Activated naive CD4-positive, alpha-beta T cell treated with anti-CD3 and anti-CD28 coated beads for 36 hours (primary cell): ENCODE data around the gene CCDC6. TPM values are rescaled to one million over a fixed set of nuclear protein-coding genes. Genes with fewer than 3 reads are reported as not detected.

ENCODE experiments used
- CTCF ChIA-PET: fragments of 350-600 bp; sonication (Branson Sonifier 250); formaldehyde crosslinking; loops from one replicate; lab custom pipeline; 2021; ENCODE audit warnings: antibody characterized with exemption; lab: Charles Lee
- DNase-seq: peaks from one replicate; pipeline ENCODE4 v3.0.0-alpha.2; 2020
- H3K27ac Mint-ChIP-seq: one replicate; pipeline ENCODE4 v1.8.0; 2021; ENCODE audit warnings: mild to moderate bottlenecking, mixed read lengths
- H3K27me3 Mint-ChIP-seq: one replicate; pipeline ENCODE4 v1.8.0; 2021; ENCODE audit warnings: low read depth, mixed read lengths
- H3K36me3 Mint-ChIP-seq: one replicate; pipeline ENCODE4 v1.8.0; 2021; ENCODE audit warnings: low read depth, mixed read lengths
- H3K4me1 Mint-ChIP-seq: one replicate; pipeline ENCODE4 v1.8.0; 2021; ENCODE audit warnings: low read depth, mixed read lengths
- H3K4me3 Mint-ChIP-seq: one replicate; pipeline ENCODE4 v1.8.0; 2021; ENCODE audit warnings: mild to moderate bottlenecking, moderate library complexity, mixed read lengths
- H3K9me3 Mint-ChIP-seq: one replicate; pipeline ENCODE4 v1.8.0; 2021; ENCODE audit warnings: mixed read lengths
- intact Hi-C: fragments of 100-400 bp; cut with micrococcal nuclease; formaldehyde crosslinking; loops from one replicate; pipeline ENCODE4 v1.15.1; 2023
- total RNA-seq, 2 experiments: library from RNA; stranded (reverse); gene quantifications; one replicate each; pipeline ENCODE4 v1.2.3, GENCODE V29; 2021

Gene CCDC6
- total RNA-seq, 2 experiments from 2014 or later, result 43.1 to 44.9 TPM

- CTCF ChIA-PET, result no interaction called here
- peaks cover 6% of the 10 kb centered on the region for H3K27me3 Mint-ChIP-seq
- H3K36me3 Mint-ChIP-seq, result no peaks in the 10 kb centered on the region
- intact Hi-C loops, result no loop called here
- no peaks in the 10 kb centered on the region for H3K4me1 Mint-ChIP-seq
- no peak for DNase-seq
- H3K9me3 Mint-ChIP-seq, result peaks cover 5% of the 10 kb centered on the region
- H3K27ac Mint-ChIP-seq, result no peak overlapping the region
- no peak overlapping the region for H3K4me3 Mint-ChIP-seq
Measured at GRCh38 chr10:59741583-59741982, 164.8 kb downstream of the CCDC6 start.

- Mint-ChIP-seq H3K4me1 (no peaks in the 10 kb centered on the region), H3K27me3 (peaks cover 6% of the 10 kb centered on the region), H3K36me3 (no peaks in the 10 kb centered on the region), H3K4me3 (no peak overlapping the region), H3K27ac (no peak overlapping the region), H3K9me3 (peaks cover 5% of the 10 kb centered on the region)
- intact Hi-C loops, result no loop called here
- CTCF ChIA-PET, result no interaction called here
- no peak for DNase-seq
Measured at GRCh38 chr10:59741048-59741447, 165.3 kb downstream of the CCDC6 start.

Other genes with a start within 250 kb of the CCDC6 start
- gene SLC16A9, start 196.7 kb downstream of the CCDC6 start, total RNA-seq, result under 1 TPM; 0.84 to 0.86 TPM
- not detected for gene MRLN, start 153.1 kb downstream of the CCDC6 start, total RNA-seq